Adrenal gland (tissue), 5 donors: ENCODE measurements around the gene PPP2R5B.

Experiments used
- POLR2A ChIP-seq, 2 donors: fragments of 450-650 bp; IDR thresholded peaks; one replicate each; pipeline ENCODE4 v1.6.1; 2017; ENCODE audit warnings: antibody characterized with exemption in 2 of 2, mild to moderate bottlenecking in 2 of 2, moderate library complexity in 1 of 2
- TF ChIP-seq, protein P1 (sequence below), 6 experiments: fragments of 450-650 bp in 4 of 6; fragments of 200-600 bp in 2 of 6; sonication (generic) in 1 of 6; IDR thresholded peaks; 1 replicate in 5 of 6; 2 replicates in 1 of 6; pipeline versions ENCODE4 v1.5.1 to v1.8.0; 2016 to 2021; ENCODE audit warnings: antibody characterized with exemption in 6 of 6, mild to moderate bottlenecking in 2 of 6, moderate library complexity in 1 of 6
- donor health status: DM: no; HTN: no; CAD: no.

DNA sequence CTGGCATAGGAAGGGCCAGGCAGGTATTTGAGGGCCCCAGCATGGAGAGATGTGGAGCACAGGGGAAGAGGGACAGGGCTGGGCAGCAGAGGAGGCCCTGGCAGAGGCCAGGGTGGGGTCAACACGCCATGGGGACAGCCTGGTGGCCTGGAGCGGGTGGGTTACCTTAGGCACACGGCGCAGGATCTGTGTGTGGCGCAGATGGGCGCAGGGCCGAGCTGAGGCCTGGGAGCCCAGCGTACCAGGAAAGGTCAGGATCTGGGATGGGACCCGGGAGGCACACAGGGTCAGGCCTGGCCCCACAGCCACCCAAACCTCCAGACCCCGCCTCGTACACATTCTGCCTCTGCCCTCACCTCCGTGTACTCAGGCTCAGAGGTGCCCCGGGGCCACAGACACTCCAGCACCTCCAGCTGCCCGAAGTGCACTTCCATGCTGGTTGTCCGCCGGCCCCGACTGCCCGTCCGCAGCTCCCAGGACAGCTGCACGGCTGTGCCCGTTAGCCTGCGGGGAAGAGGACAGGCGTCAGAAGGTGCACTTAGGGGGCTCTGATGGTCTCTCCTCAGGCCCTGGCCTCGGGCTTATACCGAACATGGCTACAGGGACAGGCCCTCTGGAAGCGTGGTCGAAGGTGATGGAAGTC, 13.9 kb upstream of the PPP2R5B start:
- TF ChIP-seq, protein P1, sequence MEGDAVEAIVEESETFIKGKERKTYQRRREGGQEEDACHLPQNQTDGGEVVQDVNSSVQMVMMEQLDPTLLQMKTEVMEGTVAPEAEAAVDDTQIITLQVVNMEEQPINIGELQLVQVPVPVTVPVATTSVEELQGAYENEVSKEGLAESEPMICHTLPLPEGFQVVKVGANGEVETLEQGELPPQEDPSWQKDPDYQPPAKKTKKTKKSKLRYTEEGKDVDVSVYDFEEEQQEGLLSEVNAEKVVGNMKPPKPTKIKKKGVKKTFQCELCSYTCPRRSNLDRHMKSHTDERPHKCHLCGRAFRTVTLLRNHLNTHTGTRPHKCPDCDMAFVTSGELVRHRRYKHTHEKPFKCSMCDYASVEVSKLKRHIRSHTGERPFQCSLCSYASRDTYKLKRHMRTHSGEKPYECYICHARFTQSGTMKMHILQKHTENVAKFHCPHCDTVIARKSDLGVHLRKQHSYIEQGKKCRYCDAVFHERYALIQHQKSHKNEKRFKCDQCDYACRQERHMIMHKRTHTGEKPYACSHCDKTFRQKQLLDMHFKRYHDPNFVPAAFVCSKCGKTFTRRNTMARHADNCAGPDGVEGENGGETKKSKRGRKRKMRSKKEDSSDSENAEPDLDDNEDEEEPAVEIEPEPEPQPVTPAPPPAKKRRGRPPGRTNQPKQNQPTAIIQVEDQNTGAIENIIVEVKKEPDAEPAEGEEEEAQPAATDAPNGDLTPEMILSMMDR (IDR thresholded peaks at IDR 0.05), result no peak
- TF ChIP-seq POLR2A (IDR thresholded peaks at IDR 0.05), result no peak
